Measurements from ENCODE around the gene FAM76A.

DNA sequence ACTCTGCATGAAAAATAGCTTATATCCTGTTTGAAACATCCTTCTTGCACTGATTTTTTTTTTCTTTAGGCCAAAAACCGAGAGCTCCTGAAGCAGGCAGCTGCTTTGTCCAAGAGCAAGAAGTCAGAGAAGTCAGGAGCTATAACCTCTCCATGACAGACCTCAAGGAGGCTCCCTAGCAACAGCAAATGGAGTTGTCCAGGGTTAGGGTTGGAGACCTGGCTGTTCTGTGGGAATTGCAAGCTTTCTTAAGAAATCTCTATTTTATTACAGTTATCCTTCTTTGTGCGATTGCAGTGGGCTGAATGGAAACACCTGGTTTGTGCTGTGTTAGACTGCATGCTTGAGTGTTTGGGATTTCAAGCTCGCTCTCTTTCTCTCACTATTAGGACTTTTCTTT is 34.7 kb downstream of the FAM76A start:
- TF ChIP-seq POLR2A (IDR thresholded peaks at IDR 0.05) (no peak), POLR2AphosphoS5 (IDR thresholded peaks at IDR 0.05) (no peak)
- TF ChIP-seq, protein P1, sequence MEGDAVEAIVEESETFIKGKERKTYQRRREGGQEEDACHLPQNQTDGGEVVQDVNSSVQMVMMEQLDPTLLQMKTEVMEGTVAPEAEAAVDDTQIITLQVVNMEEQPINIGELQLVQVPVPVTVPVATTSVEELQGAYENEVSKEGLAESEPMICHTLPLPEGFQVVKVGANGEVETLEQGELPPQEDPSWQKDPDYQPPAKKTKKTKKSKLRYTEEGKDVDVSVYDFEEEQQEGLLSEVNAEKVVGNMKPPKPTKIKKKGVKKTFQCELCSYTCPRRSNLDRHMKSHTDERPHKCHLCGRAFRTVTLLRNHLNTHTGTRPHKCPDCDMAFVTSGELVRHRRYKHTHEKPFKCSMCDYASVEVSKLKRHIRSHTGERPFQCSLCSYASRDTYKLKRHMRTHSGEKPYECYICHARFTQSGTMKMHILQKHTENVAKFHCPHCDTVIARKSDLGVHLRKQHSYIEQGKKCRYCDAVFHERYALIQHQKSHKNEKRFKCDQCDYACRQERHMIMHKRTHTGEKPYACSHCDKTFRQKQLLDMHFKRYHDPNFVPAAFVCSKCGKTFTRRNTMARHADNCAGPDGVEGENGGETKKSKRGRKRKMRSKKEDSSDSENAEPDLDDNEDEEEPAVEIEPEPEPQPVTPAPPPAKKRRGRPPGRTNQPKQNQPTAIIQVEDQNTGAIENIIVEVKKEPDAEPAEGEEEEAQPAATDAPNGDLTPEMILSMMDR (IDR thresholded peaks at IDR 0.05), result no peak

All from upper lobe of left lung (tissue), 4 donors.